H1 (cell line): Measurements from ENCODE around the gene COL16A1. TPM values are rescaled to one million over a fixed set of nuclear protein-coding genes. Genes with fewer than 3 reads are reported as not detected.

Experiments used
- CTCF ChIA-PET: fragments of 300-600 bp; sonication (Branson Sonifier 250); formaldehyde crosslinking; loops from one replicate; lab custom pipeline; 2021; ENCODE audit not compliant: partially characterized antibody; lab: Charles Lee
- POLR2A ChIA-PET: fragments of 300-600 bp; sonication (Branson Sonifier 250); formaldehyde crosslinking; loops from one replicate; lab custom pipeline; 2021; ENCODE audit warnings: inconsistent platforms; ENCODE audit not compliant: partially characterized antibody; lab: Charles Lee
- DNase-seq, 2 experiments: peaks; one replicate each; pipeline versions ENCODE4 v3.0.0 to v3.0.0-alpha.2; 2010 to 2022; ENCODE audit warnings: low spot score in 2 of 2, low read depth in 1 of 2, mixed read lengths in 1 of 2
- FAIRE-seq: peaks from 2 replicates; lab custom pipeline; 2011; peaks lifted over from hg19 to GRCh38; lab: Jason Lieb, UNC
- H2AFZ ChIP-seq: 2 replicates; pipeline ENCODE4 v1.8.1; 2012; ENCODE audit warnings: low read length, inconsistent platforms
- H2AK5ac ChIP-seq: 2 replicates; pipeline ENCODE4 v1.6.1; 2013; ENCODE audit warnings: low read depth, low read length
- H2BK120ac ChIP-seq: replicated peaks from 2 replicates; pipeline ENCODE3; 2013; ENCODE audit warnings: low read depth, low read length, inconsistent platforms
- H2BK12ac ChIP-seq: 2 replicates; pipeline ENCODE4 v1.6.1; 2013; ENCODE audit warnings: low read depth, low read length
- H2BK15ac ChIP-seq: 2 replicates; pipeline ENCODE4 v1.6.1; 2013; ENCODE audit warnings: low read length
- H2BK20ac ChIP-seq: 2 replicates; pipeline ENCODE4 v1.6.1; 2013; ENCODE audit warnings: low read length
- H2BK5ac ChIP-seq: 2 replicates; pipeline ENCODE4 v1.6.1; 2013; ENCODE audit warnings: low read depth, low read length
- H3K14ac ChIP-seq: 2 replicates; pipeline ENCODE4 v1.6.1; 2013; ENCODE audit warnings: inconsistent platforms; ENCODE audit not compliant: insufficient read length
- H3K18ac ChIP-seq: 2 replicates; pipeline ENCODE4 v1.6.1; 2013; ENCODE audit warnings: low read length; ENCODE audit errors: extremely low read depth
- H3K23ac ChIP-seq: 2 replicates; pipeline ENCODE4 v1.6.1; 2013; ENCODE audit warnings: inconsistent platforms; ENCODE audit not compliant: insufficient read length
- H3K23me2 ChIP-seq: 2 replicates; pipeline ENCODE4 v1.6.1; 2013; ENCODE audit warnings: low read depth, low read length
- H3K27ac ChIP-seq: 2 replicates; pipeline ENCODE4 v1.6.1; 2011; ENCODE audit warnings: low read depth, low read length, inconsistent platforms
- H3K27me3 ChIP-seq, 4 experiments: replicated peaks in 1 of 4; 1 replicate in 1 of 4; 2 replicates in 3 of 4; pipeline versions ENCODE4 v1.6.1 to v1.8.1; 2011 to 2013; ENCODE audit warnings: low read length in 3 of 4, mild to moderate bottlenecking in 3 of 4, inconsistent platforms in 2 of 4, mixed read lengths in 2 of 4, moderate library complexity in 1 of 4; ENCODE audit not compliant: control insufficient read depth in 3 of 4, insufficient read depth in 3 of 4; ENCODE audit errors: extremely low read depth in 1 of 4
- H3K36me3 ChIP-seq, 4 experiments: 2 replicates each; pipeline versions ENCODE4 v1.6.1 to v1.8.1; 2011 to 2013; ENCODE audit warnings: mild to moderate bottlenecking in 4 of 4, low read length in 3 of 4, moderate library complexity in 2 of 4, control low read depth in 1 of 4, inconsistent platforms in 1 of 4; ENCODE audit not compliant: insufficient read depth in 4 of 4, control insufficient read depth in 2 of 4
- H3K4ac ChIP-seq: replicated peaks from 2 replicates; pipeline ENCODE3; 2013; ENCODE audit warnings: low read length, low read depth, mixed read lengths, inconsistent platforms; ENCODE audit not compliant: insufficient read length
- H3K4me1 ChIP-seq, 4 experiments: replicated peaks in 1 of 4; 1 replicate in 1 of 4; 2 replicates in 3 of 4; pipeline versions ENCODE4 v1.6.1 to v1.8.1; 2011 to 2013; ENCODE audit warnings: low read length in 3 of 4, inconsistent platforms in 2 of 4, mixed read lengths in 1 of 4; ENCODE audit not compliant: insufficient read depth in 4 of 4, control insufficient read depth in 3 of 4
- H3K4me2 ChIP-seq, 2 experiments: 2 replicates each; pipeline versions ENCODE4 v1.6.1 to v1.8.1; 2011 to 2013; ENCODE audit warnings: low read depth in 2 of 2, low read length in 2 of 2, control low read depth in 1 of 2, inconsistent platforms in 1 of 2, mild to moderate bottlenecking in 1 of 2; ENCODE audit not compliant: insufficient read depth in 1 of 2
- H3K4me3 ChIP-seq, 4 experiments: fragments of 200-600, 300-600 bp in 1 of 4; sonication (generic), shearing (Covaris generic), sonication (Bioruptor Twin) in 1 of 4; 2 replicates each; pipeline versions ENCODE4 v1.5.1 to v1.8.1; 2011 to 2016; ENCODE audit warnings: low read length in 4 of 4, low read depth in 3 of 4, control low read depth in 2 of 4, inconsistent platforms in 2 of 4, mild to moderate bottlenecking in 2 of 4, mixed read lengths in 1 of 4, moderate library complexity in 1 of 4; ENCODE audit not compliant: insufficient read depth in 2 of 4; ENCODE audit errors: extremely low read depth in 1 of 4
- H3K56ac ChIP-seq: replicated peaks from 2 replicates; pipeline ENCODE3; 2013; ENCODE audit warnings: low read depth, mild to moderate bottlenecking, mixed read lengths, low read length, inconsistent platforms; ENCODE audit not compliant: insufficient read length
- H3K79me1 ChIP-seq: 2 replicates; pipeline ENCODE4 v1.6.1; 2013; ENCODE audit warnings: low read depth, low read length, control low read depth
- H3K79me2 ChIP-seq, 2 experiments: 2 replicates each; pipeline versions ENCODE4 v1.6.1 to v1.8.1; 2012 to 2013; ENCODE audit warnings: low read length in 2 of 2, mild to moderate bottlenecking in 2 of 2, inconsistent platforms in 1 of 2; ENCODE audit not compliant: insufficient read depth in 2 of 2, control insufficient read depth in 1 of 2
- H3K9ac ChIP-seq, 4 experiments: replicated peaks in 1 of 4; 1 replicate in 1 of 4; 2 replicates in 3 of 4; pipeline versions ENCODE4 v1.6.1 to v1.8.1; 2011 to 2013; ENCODE audit warnings: low read depth in 3 of 4, low read length in 3 of 4, control low read depth in 2 of 4, mild to moderate bottlenecking in 2 of 4, moderate library complexity in 2 of 4, inconsistent platforms in 1 of 4; ENCODE audit errors: extremely low read depth in 1 of 4
- H3K9me3 ChIP-seq, 2 experiments: 2 replicates each; pipeline versions ENCODE4 v1.6.1 to v1.8.1; 2012 to 2013; ENCODE audit warnings: mild to moderate bottlenecking in 2 of 2, moderate library complexity in 2 of 2, control low read depth in 1 of 2, inconsistent platforms in 1 of 2, low read depth in 1 of 2, low read length in 1 of 2, mixed read lengths in 1 of 2; ENCODE audit not compliant: insufficient read depth in 2 of 2
- H4K20me1 ChIP-seq, 2 experiments: replicated peaks in 1 of 2; 2 replicates each; pipeline versions ENCODE3 to v1.8.1; 2011 to 2013; ENCODE audit warnings: inconsistent platforms in 2 of 2, low read length in 2 of 2, mild to moderate bottlenecking in 1 of 2; ENCODE audit not compliant: insufficient read depth in 2 of 2, control insufficient read depth in 1 of 2
- H4K5ac ChIP-seq: 2 replicates; pipeline ENCODE4 v1.6.1; 2013; ENCODE audit warnings: low read length, low read depth, mixed read lengths, inconsistent platforms; ENCODE audit not compliant: insufficient read length
- H4K8ac ChIP-seq: 2 replicates; pipeline ENCODE4 v1.8.0; 2013; ENCODE audit warnings: mild to moderate bottlenecking, moderate library complexity, low read length, inconsistent platforms; ENCODE audit not compliant: insufficient read depth; ENCODE audit errors: extremely low read depth
- H4K91ac ChIP-seq: replicated peaks from 2 replicates; pipeline ENCODE3; 2013; ENCODE audit warnings: low read length, mixed read lengths, inconsistent platforms; ENCODE audit not compliant: insufficient read length
- ASH2L ChIP-seq: fragments of 200-600, 300-600 bp; sonication (generic); IDR thresholded peaks from one replicate; pipeline ENCODE4 v1.7.1; 2017; ENCODE audit warnings: low read length
- BACH1 ChIP-seq: IDR thresholded peaks from 2 replicates; pipeline ENCODE4 v1.6.1; 2012; ENCODE audit warnings: low read length, improper control_type of control experiment
- CHD2 ChIP-seq: IDR thresholded peaks from 2 replicates; pipeline ENCODE4 v1.6.1; 2012; ENCODE audit warnings: low read length, improper control_type of control experiment
- CREB1 ChIP-seq: IDR thresholded peaks from 2 replicates; pipeline ENCODE4 v1.6.1; 2012; ENCODE audit warnings: inconsistent platforms
- CTBP2 ChIP-seq: IDR thresholded peaks from 2 replicates; pipeline ENCODE4 v1.7.0; 2011; ENCODE audit warnings: borderline replicate concordance, mild to moderate bottlenecking, moderate library complexity, mixed read lengths, low read length; ENCODE audit not compliant: insufficient read depth, insufficient read length
- EZH2 ChIP-seq: fragments of 200-600 bp; sonication (generic); IDR thresholded peaks from 2 replicates; pipeline ENCODE4 v1.7.1; 2012; ENCODE audit warnings: low read depth, mild to moderate bottlenecking, moderate library complexity, low read length, inconsistent platforms; ENCODE audit not compliant: severe bottlenecking
- GTF2F1 ChIP-seq: IDR thresholded peaks from 2 replicates; pipeline ENCODE4 v1.6.1; 2012; ENCODE audit warnings: low read depth, low read length, improper control_type of control experiment, borderline replicate concordance
- NRF1 ChIP-seq: IDR thresholded peaks from 2 replicates; pipeline ENCODE4 v1.6.1; 2011; ENCODE audit warnings: mild to moderate bottlenecking, low read depth, low read length, improper control_type of control experiment
- POU5F1 ChIP-seq: IDR thresholded peaks from 2 replicates; pipeline ENCODE4 v1.6.1; 2011; ENCODE audit warnings: low read depth, mild to moderate bottlenecking, low read length, moderate library complexity
- SP4 ChIP-seq: IDR thresholded peaks from 2 replicates; pipeline ENCODE4 v1.6.1; 2012; ENCODE audit warnings: low read length, inconsistent platforms
- SRF ChIP-seq: IDR thresholded peaks from 2 replicates; pipeline ENCODE4 v1.6.1; 2011; ENCODE audit warnings: mild to moderate bottlenecking, low read depth, low read length, moderate library complexity
- SUZ12 ChIP-seq: fragments of 200-600 bp; sonication (generic); IDR thresholded peaks from 2 replicates; pipeline ENCODE4 v1.6.1; 2012; ENCODE audit warnings: mild to moderate bottlenecking, inconsistent platforms, low read length, moderate library complexity, mixed read lengths
- YY1 ChIP-seq: IDR thresholded peaks from 2 replicates; pipeline ENCODE4 v1.6.1; 2011; ENCODE audit warnings: low read depth, mild to moderate bottlenecking, low read length
- whole genome bisulfite sequencing, 2 experiments: shearing (Covaris generic) in 1 of 2; methylation state at CpG; one replicate each; pipeline versions ENCODE4 v1.1.6 to v1.1.7; 2013 to 2015; ENCODE audit warnings: low lambda C conversion rate in 2 of 2, mixed read lengths in 2 of 2, inconsistent platforms in 1 of 2, low coverage in 1 of 2, missing lambda C conversion rate in 1 of 2; ENCODE audit not compliant: insufficient replicate concordance in 2 of 2, insufficient coverage in 1 of 2, insufficient read length in 1 of 2; ENCODE audit errors: extremely low coverage in 1 of 2, missing lambda C conversion rate in 1 of 2; 5-methylcytosine and 5-hydroxymethylcytosine counted together
- polyA plus RNA-seq, 7 experiments: library from polyadenylated mRNA; depleted of rRNA in 3 of 7; stranded (reverse) in 5 of 7; unstranded in 2 of 7; fragments of >200 nt in 5 of 7; fragments of 200-250 nt in 2 of 7; gene quantifications; 1 replicate in 5 of 7; 2 replicates in 1 of 7; 4 replicates in 1 of 7; pipeline versions ENCODE4 v1.2.1 to v1.2.3, GENCODE V29; 2011 to 2013; ENCODE audit warnings: missing spikeins in 2 of 7, mixed read lengths in 2 of 7
- total RNA-seq: library from RNA; stranded (reverse); fragmentation: NEBNext Ultra II Directional; extraction: Animal tissue kit (Norgen Biotek cat#: 25700); gene quantifications from 2 replicates; pipeline ENCODE4 v1.2.1, GENCODE V29; 2021
- TF ChIP-seq, protein P1 (sequence below): IDR thresholded peaks from 2 replicates; pipeline ENCODE4 v1.6.1; 2011; ENCODE audit warnings: low read depth, mild to moderate bottlenecking, low read length; ENCODE audit not compliant: insufficient read depth

Gene COL16A1
- total and polyA plus RNA-seq, 2 of the 8 experiments (the other 6 are each of a cell fraction or from before 2014, with no cell fraction given): 2.0 to 10.5 TPM

DNA sequence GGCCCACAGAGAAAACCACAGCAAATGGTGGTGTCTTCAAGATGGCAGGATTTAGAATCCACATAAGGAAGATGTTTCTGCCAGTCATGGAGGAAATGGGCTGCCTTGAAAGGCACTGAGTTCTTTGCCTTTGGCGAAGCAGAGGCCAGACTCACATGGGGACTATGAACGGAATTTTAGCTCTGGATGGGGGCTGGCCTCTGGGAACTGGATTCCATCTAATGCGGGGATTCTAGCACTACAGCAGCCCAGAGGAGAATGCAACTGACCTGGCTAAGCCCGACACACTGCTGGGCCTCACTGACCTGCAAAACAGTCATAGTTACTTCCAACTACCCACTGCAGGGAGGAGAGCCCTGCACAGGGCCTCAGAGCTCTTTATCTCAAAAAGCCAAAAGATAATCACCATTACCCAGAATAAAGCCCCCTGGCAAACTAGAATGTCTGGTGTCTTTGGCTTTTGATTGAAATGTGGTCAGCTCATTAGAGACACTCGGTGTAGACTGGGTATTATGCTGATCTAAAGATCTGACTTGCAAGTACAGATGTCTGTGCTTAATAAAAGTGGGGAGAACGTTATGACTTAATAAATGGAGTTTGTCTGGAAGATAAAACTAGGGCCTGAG is 74.8 kb downstream of the COL16A1 start:
- POLR2A ChIA-PET: interaction anchor here (1.0 to 2.1 kb wide), 3 partner anchors 9 to 12 kb away, joined by 3 to 7 read pairs (median 3); partner anchors contain the start of gene HCRTR1
- no peak overlapping the region for H3K4ac ChIP-seq
- no peak for TF ChIP-seq SRF
- no peak for TF ChIP-seq SUZ12
- no peak for TF ChIP-seq BACH1
- TF ChIP-seq ASH2L: no peak
- no peak for TF ChIP-seq NRF1
- no peak for TF ChIP-seq POU5F1
- TF ChIP-seq CTBP2: no peak
- TF ChIP-seq, protein P1, sequence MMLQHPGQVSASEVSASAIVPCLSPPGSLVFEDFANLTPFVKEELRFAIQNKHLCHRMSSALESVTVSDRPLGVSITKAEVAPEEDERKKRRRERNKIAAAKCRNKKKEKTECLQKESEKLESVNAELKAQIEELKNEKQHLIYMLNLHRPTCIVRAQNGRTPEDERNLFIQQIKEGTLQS: no peak
- no peak for TF ChIP-seq EZH2
- no peak for TF ChIP-seq CHD2
- TF ChIP-seq YY1: no peak
- TF ChIP-seq CREB1: no peak
- TF ChIP-seq SP4: no peak
- TF ChIP-seq GTF2F1: no peak

More for the DNA sequence above, 74.8 kb downstream of the COL16A1 start:
- no peak overlapping the region for H2BK120ac ChIP-seq
- no peak overlapping the region for H4K8ac ChIP-seq
- peaks cover 0 to 5% of the 10 kb centered on the region in 2 experiments for H4K20me1 ChIP-seq
- H3K23ac ChIP-seq: no peak overlapping the region
- no peak for FAIRE-seq
- H3K4me1 ChIP-seq: peaks cover 0 to 4% (median 0%) of the 10 kb centered on the region in 4 experiments; a peak in 1 of 7 replicates
- no peak overlapping the region for H2BK15ac ChIP-seq
- no peak overlapping the region for H3K56ac ChIP-seq
- H3K14ac ChIP-seq: no peak overlapping the region
- DNase-seq: no peak
- no peaks in the 10 kb centered on the region for H3K27me3 ChIP-seq
- H3K27ac ChIP-seq: no peak overlapping the region
- no peak overlapping the region for H2BK20ac ChIP-seq
- H2AK5ac ChIP-seq: no peak overlapping the region
- no peak overlapping the region for H2BK5ac ChIP-seq
- H3K79me2 ChIP-seq: no peaks in the 10 kb centered on the region
- 85% methylated on average over 6 of the region's 6 CpGs; no CpG with 5 or more reads in 1 of the 2 experiments for WGBS, 2 experiments
- no peaks in the 10 kb centered on the region for H3K79me1 ChIP-seq
- peaks cover 3 to 21% (median 11%) of the 10 kb centered on the region in 4 experiments; a peak in 7 of 8 replicates for H3K36me3 ChIP-seq
- no peak overlapping the region for H3K18ac ChIP-seq
- no peak overlapping the region for H3K4me2 ChIP-seq
- H3K23me2 ChIP-seq: no peaks in the 10 kb centered on the region
- no peak overlapping the region for H4K91ac ChIP-seq
- H2BK12ac ChIP-seq: no peak overlapping the region
- no peak overlapping the region for H2AFZ ChIP-seq
- no peak overlapping the region for H3K9ac ChIP-seq
- CTCF ChIA-PET: interaction anchor here (0.6 to 2.9 kb wide), 5 partner anchors 8 to 123 kb away, joined by 3 to 14 read pairs (median 6); no protein-coding TSS in a partner anchor
- H4K5ac ChIP-seq: no peak overlapping the region
- no peaks in the 10 kb centered on the region for H3K9me3 ChIP-seq
- no peak overlapping the region for H3K4me3 ChIP-seq
